Keratinocyte (primary cell): ENCODE data around the gene NHSL1. TPM values are rescaled to one million over a fixed set of nuclear protein-coding genes. Genes with fewer than 3 reads are reported as not detected.

ENCODE experiments used
- DNase-seq: peaks from one replicate; pipeline ENCODE4 v3.0.0-alpha.2; 2011; ENCODE audit warnings: low read depth, missing footprints, low spot score
- FAIRE-seq: peaks from 2 replicates; lab custom pipeline; 2011; peaks lifted over from hg19 to GRCh38; lab: Jason Lieb, UNC
- H2AFZ ChIP-seq: 2 replicates; pipeline ENCODE4 v1.6.0; 2012; ENCODE audit warnings: low read length, control low read depth, inconsistent platforms; ENCODE audit not compliant: control insufficient read depth
- H3K27ac ChIP-seq: 2 replicates; pipeline ENCODE4 v1.5.1; 2011; ENCODE audit warnings: low read length; ENCODE audit not compliant: control insufficient read depth, insufficient read depth
- H3K27me3 ChIP-seq: 3 replicates; pipeline ENCODE4 v1.6.0; 2011; ENCODE audit warnings: low read length; ENCODE audit not compliant: control insufficient read depth, insufficient read depth; ENCODE audit errors: extremely low read depth
- H3K36me3 ChIP-seq, 2 experiments: 2 replicates in 1 of 2; 3 replicates in 1 of 2; pipeline ENCODE4 v1.5.1; 2011; ENCODE audit warnings: low read length in 2 of 2, mild to moderate bottlenecking in 1 of 2; ENCODE audit not compliant: control insufficient read depth in 2 of 2, insufficient read depth in 2 of 2; ENCODE audit errors: extremely low read depth in 1 of 2
- H3K4me1 ChIP-seq: 3 replicates; pipeline ENCODE4 v1.5.1; 2011; ENCODE audit warnings: low read length; ENCODE audit not compliant: control insufficient read depth, insufficient read depth; ENCODE audit errors: extremely low read depth
- H3K4me2 ChIP-seq: 3 replicates; pipeline ENCODE4 v1.6.0; 2011; ENCODE audit warnings: low read depth, low read length; ENCODE audit not compliant: control insufficient read depth, insufficient read depth; ENCODE audit errors: extremely low read depth
- H3K4me3 ChIP-seq, 3 experiments: fragments of 200-600 bp in 1 of 3; sonication (generic) in 1 of 3; 2 replicates in 2 of 3; 3 replicates in 1 of 3; pipeline ENCODE4 v1.5.1; 2011 to 2016; ENCODE audit warnings: low read length in 3 of 3, mild to moderate bottlenecking in 3 of 3, control low read depth in 2 of 3, inconsistent platforms in 1 of 3, low read depth in 1 of 3, mixed read lengths in 1 of 3, mixed run types in 1 of 3, moderate library complexity in 1 of 3; ENCODE audit not compliant: control insufficient read depth in 2 of 3, insufficient read depth in 2 of 3; ENCODE audit errors: extremely low read depth in 1 of 3
- H3K79me2 ChIP-seq: 2 replicates; pipeline ENCODE4 v1.6.0; 2012; ENCODE audit warnings: low read length; ENCODE audit not compliant: control insufficient read depth, insufficient read depth
- H3K9ac ChIP-seq: 3 replicates; pipeline ENCODE4 v1.6.0; 2011; ENCODE audit warnings: low read length; ENCODE audit not compliant: control insufficient read depth, insufficient read depth; ENCODE audit errors: extremely low read depth
- H3K9me1 ChIP-seq: 3 replicates; pipeline ENCODE4 v1.6.0; 2011; ENCODE audit warnings: low read length; ENCODE audit not compliant: control insufficient read depth, insufficient read depth; ENCODE audit errors: extremely low read depth
- H3K9me3 ChIP-seq: 2 replicates; pipeline ENCODE4 v1.5.1; 2012; ENCODE audit warnings: low read depth, low read length; ENCODE audit not compliant: control insufficient read depth
- H4K20me1 ChIP-seq: 3 replicates; pipeline ENCODE4 v1.6.0; 2011; ENCODE audit warnings: low read length; ENCODE audit not compliant: control insufficient read depth, insufficient read depth; ENCODE audit errors: extremely low read depth
- EZH2 ChIP-seq: IDR thresholded peaks from one replicate; pipeline ENCODE4 v1.6.1; 2012; ENCODE audit warnings: inconsistent platforms, mild to moderate bottlenecking, low read length, moderate library complexity
- dilution Hi-C: fragments of 300-500 bp; cut with MboI; formaldehyde crosslinking; loops from one replicate; pipeline ENCODE4 v1.7.0; 2020; ENCODE audit warnings: low sequenced_read_pairs; ENCODE audit not compliant: extremely low pct_ligation_motif_present
- polyA plus RNA-seq, 5 experiments: library from polyadenylated mRNA; depleted of rRNA in 3 of 5; stranded (reverse) in 3 of 5; stranded (forward) in 1 of 5; unstranded in 1 of 5; fragments of >200 nt; gene quantifications; 1 replicate in 1 of 5; 2 replicates in 3 of 5; 3 replicates in 1 of 5; pipeline versions ENCODE4 v1.2.1 to v1.2.3, GENCODE V29; 2011 to 2012; ENCODE audit warnings: missing spikeins in 2 of 5, low read depth in 1 of 5, low replicate concordance in 1 of 5
- TF ChIP-seq, protein P1 (sequence below), 3 experiments: IDR thresholded peaks in 1 of 3; conservative IDR thresholded peaks in 1 of 3; optimal IDR thresholded peaks in 1 of 3; 2 replicates in 2 of 3; 3 replicates in 1 of 3; pipeline versions ENCODE3 to v1.5.1; 2011; ENCODE audit warnings: low read length in 3 of 3, mild to moderate bottlenecking in 3 of 3, moderate library complexity in 2 of 3, control low read depth in 1 of 3, inconsistent platforms in 1 of 3; ENCODE audit not compliant: insufficient read depth in 2 of 3; ENCODE audit errors: extremely low read depth in 1 of 3

NHSL1 gene
- polyA plus RNA-seq, 1 donor (not counting 4 experiments of a cell fraction or from before 2014, with no cell fraction given): 11.8 TPM

DNA sequence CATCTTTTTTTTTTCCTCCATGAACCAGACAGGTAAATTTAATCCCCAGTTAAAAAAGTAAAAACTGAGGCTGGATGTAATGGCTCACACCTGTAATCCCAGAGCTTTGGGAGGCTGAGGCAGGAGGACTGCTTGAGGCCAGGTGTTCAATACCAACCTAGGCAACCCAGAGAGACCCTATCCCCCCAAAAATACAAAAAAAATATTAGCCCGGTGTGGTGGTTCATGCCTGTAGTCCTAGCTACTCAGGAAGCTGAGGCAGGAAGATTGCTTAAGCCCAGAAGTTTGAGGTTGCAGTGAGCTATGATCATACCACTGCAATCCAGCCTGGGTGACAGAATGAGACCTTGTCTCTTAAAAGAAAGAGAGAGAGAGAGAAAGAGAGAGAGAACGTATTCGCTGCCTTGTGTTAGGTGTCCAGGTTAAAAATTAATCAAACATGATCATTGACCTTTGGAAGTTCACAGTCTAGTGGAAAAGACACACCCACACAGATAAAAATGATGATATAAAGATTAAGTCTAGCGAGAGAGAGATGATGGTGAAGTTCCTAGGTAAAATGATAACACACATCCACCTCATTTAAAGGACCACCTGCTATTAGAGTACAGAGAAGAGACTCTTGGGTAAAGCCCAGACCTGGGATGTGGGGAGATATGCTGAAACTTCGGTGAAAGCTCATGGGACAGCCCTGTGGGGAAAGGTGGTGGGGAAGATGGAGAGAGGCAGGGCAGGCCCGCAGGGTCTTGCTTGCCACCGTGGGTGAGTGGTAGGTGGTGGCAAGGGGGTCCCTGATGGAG, 4.8 kb upstream of the NHSL1 start:
- Histone ChIP-seq H3K9me1 (no peaks in the 10 kb centered on the region), H3K27ac (no peak overlapping the region), H3K79me2 (peaks cover 19% of the 10 kb centered on the region), H3K27me3 (no peaks in the 10 kb centered on the region), H3K9ac (no peak overlapping the region), H2AFZ (no peak overlapping the region), H3K4me2 (no peak overlapping the region), H3K36me3 (no peaks in the 10 kb centered on the region), H4K20me1 (no peaks in the 10 kb centered on the region), H3K9me3 (no peaks in the 10 kb centered on the region), H3K4me3 (no peak overlapping the region), H3K4me1 (peaks cover 8% of the 10 kb centered on the region)
- FAIRE-seq: no peak
- DNase-seq: no peak
- TF ChIP-seq EZH2: no peak
- TF ChIP-seq, protein P1, sequence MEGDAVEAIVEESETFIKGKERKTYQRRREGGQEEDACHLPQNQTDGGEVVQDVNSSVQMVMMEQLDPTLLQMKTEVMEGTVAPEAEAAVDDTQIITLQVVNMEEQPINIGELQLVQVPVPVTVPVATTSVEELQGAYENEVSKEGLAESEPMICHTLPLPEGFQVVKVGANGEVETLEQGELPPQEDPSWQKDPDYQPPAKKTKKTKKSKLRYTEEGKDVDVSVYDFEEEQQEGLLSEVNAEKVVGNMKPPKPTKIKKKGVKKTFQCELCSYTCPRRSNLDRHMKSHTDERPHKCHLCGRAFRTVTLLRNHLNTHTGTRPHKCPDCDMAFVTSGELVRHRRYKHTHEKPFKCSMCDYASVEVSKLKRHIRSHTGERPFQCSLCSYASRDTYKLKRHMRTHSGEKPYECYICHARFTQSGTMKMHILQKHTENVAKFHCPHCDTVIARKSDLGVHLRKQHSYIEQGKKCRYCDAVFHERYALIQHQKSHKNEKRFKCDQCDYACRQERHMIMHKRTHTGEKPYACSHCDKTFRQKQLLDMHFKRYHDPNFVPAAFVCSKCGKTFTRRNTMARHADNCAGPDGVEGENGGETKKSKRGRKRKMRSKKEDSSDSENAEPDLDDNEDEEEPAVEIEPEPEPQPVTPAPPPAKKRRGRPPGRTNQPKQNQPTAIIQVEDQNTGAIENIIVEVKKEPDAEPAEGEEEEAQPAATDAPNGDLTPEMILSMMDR (optimal IDR thresholded peaks at IDR 0.05 in 1 of 3, IDR thresholded peaks at IDR 0.05 in 1 of 3, conservative IDR thresholded peaks at IDR 0.05 in 1 of 3; ENCODE audit: extremely low read depth in 1 of 3, insufficient read depth in 2 of 3, low read length in 3 of 3): no peak
- dilution Hi-C loops: no loop called here

DNA sequence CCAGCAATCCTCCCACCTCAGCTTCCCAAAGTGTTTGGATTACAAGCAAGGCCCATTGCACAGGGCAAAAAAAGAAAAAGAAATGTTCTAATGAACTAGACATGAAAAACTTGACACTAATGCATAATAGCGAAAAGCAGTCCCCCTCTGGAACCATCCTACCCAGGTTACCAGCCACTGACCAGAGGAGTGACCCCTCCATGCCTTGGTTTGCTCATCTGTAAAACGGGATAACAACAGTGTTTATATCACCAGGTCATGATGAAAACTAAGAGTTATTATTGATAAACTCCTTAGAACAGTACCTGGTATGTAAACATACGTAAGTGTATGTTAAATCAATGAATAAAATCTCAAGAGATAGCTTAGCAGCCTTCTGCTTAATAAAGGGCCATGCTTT, 3.3 kb upstream of the NHSL1 start:
- H3K9ac ChIP-seq: no peak overlapping the region
- peaks cover 24% of the 10 kb centered on the region for H3K79me2 ChIP-seq
- H3K4me2 ChIP-seq: no peak overlapping the region
- no peak overlapping the region for H3K27ac ChIP-seq
- DNase-seq (no peak), FAIRE-seq (no peak)
- H2AFZ ChIP-seq: no peak overlapping the region
- H3K9me1 ChIP-seq: no peaks in the 10 kb centered on the region
- TF ChIP-seq, protein P1 (optimal IDR thresholded peaks at IDR 0.05 in 1 of 3, IDR thresholded peaks at IDR 0.05 in 1 of 3, conservative IDR thresholded peaks at IDR 0.05 in 1 of 3; ENCODE audit: extremely low read depth in 1 of 3, insufficient read depth in 2 of 3, low read length in 3 of 3): no peak
- TF ChIP-seq EZH2: no peak
- H3K36me3 ChIP-seq: no peaks in the 10 kb centered on the region
- H3K27me3 ChIP-seq: no peaks in the 10 kb centered on the region
- dilution Hi-C loops: no loop called here
- H3K4me1 ChIP-seq: peaks cover 10% of the 10 kb centered on the region
- H3K9me3 ChIP-seq: no peaks in the 10 kb centered on the region
- no peak overlapping the region for H3K4me3 ChIP-seq
- H4K20me1 ChIP-seq: no peaks in the 10 kb centered on the region
